ENCODE measurements around the gene PSMB9.
A peak's percentile ranks its signal among the peaks of the same experiment; 100 is the strongest.

Gene PSMB9

DNA sequence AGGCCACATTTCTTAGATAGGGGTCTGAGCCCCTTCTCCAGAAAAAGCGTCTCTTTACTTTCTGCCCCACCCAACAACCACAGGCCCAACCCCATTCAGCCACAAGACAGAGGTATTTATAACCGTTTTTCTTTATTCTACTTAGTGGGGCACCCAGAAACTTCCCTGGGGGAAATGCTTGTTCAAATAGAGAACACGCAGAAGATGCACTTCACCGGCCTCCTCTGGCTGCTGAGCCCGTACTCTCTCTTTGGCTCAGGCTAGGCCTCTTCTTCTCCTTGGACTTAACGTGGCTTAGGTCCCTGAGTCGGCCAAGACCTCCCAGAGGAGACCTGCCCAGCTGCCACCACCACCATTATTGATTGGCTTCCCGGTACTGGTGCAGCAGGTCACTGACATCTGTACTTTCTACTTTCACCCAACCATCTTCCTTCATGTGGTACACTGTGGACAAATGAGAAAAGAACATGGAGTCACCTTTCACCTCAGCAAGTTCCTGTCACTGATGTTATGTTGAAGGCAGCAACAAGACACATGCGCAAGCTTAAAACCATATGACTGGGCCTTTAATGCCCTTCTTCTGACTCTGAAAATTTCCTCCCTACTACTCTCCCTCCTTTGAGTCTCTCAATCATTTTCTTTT lies 13.3 kb upstream of the PSMB9 start:
- DNase-seq, result no peak

DNA sequence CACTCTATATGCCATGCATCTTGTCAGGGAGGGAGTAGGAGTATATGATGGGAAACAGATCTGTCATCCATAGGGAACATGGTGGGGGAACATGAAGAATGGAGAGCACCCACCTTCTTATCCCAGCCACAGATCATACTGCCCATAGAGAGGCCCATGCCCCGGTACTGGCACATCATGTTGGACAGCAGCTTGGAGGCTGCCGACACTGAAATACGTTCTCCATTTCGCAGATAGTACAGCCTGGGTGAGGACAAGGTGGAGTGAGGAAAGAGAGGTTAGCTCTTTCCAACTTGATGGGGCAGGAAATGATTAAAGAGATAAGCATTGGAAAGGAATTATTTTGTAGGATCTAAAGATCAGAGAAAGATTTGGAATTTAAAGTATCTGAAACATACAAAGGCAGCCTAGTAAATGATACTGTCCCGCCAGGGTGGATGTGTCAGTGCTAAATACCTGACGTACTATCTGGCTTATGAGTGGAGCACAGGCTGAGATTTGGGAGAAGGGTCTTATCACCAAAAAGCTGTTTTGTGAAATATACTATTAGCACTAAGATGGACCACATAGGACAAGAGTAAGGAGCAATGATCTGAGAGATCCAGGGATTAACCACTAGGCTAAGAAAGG lies 11.9 kb upstream of the PSMB9 start:
- no peak for DNase-seq

DNA sequence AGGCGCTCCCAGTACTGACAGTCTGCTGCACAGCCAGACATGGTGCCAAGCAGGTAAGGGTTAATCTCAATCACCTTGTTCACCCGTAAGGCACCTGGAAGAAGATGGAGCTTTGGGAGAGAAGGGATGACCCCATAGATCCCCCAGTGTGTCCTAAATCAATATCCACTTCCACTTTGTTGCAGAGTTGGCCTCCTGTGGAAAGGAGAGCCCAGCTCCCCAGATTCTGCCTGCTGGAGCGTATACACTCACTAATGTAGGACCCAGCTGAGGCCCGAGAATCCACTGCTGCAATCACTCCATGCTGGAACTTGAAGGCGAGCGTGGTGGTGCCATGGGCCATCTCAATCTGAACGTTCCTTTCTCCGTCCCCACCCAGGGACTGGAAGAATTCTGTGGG lies 11.3 kb upstream of the PSMB9 start:
- DNase-seq, result no peak

DNA sequence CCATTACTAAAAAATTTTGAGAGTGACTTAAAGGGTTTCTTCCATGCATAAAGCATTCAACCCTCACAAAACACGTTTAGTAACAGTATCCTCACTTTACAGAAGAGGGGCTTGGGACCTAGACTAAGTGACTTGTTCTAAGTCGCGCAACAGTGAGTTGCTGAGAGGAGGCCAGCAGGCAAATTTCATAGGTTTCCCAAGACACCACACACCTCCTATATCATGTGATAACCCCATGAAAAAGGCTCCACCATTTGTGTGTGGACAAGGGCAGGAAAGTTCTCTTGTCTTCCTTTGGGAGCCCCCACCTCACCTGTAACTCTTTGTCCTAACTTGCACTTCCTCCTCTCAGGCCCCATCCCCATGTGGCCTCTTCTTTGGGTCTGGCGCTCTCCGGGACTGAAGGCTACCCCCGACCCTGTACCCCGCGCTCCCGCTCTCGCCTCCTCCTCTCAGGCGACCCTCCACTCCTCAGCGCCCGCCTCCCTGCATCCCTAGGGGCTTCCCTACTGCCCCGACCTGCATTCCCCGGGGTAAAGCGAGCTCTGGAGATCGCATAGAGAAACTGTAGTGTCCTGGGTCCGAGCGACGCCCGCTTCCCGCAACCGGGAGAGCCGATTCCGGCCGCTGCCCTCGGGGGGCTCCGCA lies 10.5 kb upstream of the PSMB9 start:
- no peak for DNase-seq

DNA sequence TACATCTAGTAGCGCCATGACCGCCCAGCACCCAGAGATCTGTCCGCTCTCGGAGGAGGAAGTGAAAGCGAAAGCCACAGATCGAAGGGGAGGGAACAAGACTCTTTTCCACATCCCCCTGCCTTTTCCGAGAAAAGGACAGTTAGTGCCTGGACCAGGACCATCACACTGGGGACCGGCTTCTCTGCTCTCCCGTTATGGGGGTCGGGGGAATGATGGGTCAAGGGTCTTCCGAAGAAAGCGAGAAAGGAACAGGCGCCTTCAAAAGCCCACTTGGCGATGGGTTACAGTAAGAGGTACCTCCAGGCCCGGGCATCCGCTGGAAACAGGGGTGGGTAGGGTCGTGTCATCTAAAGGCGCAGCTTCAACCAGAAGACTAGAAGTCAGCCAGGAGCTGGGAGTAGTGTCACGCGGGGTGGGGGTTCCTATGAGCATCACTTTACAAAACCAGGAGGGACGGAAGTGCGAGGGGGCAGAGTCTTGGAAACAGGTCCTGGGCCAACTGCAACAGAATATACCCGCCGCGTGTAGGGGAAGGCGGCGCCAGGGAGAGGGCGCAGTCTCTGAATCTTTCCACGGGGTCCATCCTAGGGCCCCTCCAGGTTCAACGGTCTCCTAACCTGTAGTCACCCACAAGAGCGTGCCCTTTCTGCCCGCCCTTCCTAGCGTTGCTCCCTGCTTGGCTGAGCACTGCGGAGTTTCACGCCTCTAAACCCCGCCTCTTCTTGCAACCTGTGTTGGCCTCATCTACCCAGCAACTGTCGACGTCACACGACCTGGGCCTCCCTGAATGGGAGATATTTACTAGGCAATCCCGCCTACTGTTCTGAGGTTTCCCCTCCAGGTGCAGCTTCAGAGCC lies 9.8 kb upstream of the PSMB9 start, which contains the start of gene PSMB8:
Gene PSMB8, minus strand, starts transcription at position 69 of the 860 bp plus-strand sequence. Its CDS starts 51 bp downstream, at position 18.
- DNase-seq, result peak; percentile 98

DNA sequence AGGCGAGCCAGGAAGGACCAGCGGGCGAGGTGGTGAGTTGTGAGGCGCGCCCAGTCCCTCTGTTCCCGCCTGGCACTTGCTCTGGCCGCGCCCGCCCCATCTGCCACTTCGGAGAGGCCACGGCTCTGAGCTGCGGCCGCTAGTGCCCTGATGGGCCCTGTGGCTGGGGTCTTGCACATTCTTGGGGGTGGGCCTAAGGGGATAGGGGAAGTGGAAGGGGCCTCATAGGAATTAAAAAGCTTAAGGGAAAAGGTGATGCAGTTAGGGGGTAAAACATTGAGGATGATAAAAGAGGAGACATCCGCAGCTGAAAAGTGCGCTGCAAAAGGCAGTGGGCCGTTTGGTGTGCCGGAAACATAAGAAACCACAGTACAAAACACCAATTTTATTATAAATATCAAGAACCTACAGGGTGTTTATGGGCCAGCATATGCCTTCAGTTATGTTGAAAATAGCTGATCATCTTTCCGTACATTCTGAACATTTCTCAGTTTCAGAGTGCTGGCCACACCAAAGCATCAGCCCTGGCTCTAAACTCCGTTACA lies 9.1 kb upstream of the PSMB9 start:
- DNase-seq, result no peak

DNA sequence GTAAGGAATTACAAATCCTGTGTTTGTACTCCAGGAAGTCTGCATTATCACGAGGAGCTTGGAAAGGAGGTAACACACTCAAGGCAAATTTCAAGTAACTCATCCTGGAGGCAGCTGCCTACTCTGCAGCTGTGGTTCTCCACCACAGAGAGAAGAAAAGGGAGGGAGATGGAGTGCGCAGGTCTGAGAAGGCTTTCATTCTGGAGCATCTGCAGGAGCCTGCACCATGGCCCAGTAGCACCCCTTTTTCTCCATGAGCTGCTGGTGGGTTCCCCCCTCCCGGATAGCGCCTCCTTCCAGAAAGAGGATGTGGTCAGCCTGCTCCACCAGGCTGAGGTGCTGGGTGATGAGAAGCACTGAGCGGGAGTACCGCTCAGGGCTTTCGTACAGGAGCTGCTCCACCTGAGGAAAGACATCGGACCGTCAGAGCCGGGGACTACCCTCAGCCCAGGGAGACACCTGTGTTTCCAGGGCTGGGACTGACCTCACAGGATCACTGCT lies 8.6 kb upstream of the PSMB9 start:
- peak; percentile 70 for DNase-seq

DNA sequence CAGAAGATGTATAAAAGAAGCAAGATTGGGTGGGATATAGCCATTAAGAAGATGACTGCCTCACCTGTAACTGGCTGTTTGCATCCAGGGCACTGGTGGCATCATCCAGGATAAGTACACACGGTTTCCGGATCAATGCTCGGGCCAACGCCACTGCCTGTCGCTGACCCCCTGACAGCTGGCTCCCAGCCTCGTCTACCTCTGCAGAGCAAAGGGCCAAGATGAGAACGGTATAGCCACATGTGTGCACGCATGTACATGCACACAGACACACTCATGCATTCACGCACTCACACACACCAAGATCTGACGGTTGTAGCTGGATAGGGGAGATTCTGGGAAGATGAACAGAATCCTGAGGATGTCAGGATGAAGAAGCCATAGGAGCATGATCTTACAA lies 7.0 kb upstream of the PSMB9 start:
- no peak for DNase-seq

DNA sequence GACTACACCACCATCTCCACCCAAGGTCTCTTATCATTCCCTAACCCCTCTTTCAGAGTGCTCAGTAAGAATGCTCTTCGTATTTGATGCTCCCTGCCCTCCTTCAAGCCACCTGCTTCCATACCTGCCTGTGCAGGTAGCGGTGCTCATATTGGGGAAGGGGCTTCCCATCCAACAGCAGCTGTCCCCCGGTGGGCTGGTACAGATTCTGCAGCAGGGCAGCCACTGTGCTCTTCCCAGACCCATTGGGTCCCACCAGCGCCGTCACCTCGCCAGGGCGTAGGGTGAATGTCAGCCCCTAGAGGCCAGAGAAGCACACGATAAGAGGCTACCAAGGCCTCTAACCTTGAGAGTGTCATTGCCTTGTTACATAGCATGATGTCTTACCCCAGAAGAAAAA lies 6.2 kb upstream of the PSMB9 start:
- DNase-seq, result no peak

DNA sequence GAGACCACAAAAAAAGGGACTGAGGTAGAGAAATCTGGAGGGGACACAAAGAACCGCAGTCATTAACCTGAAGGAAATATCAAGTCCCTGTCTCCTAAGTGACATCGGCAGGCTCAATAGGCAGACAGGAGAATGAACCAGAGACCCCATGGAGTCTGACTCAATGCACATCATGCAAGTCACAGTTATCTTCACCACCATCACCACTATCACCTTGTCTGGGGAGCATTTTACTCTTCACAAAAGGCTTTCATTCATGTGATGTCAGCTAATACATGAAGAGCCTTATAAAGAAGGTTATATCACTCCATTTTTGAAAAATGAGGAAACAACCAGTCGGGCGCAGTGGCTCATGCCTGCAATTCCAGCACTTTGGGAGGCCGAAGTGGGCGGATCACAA lies 4.9 kb upstream of the PSMB9 start:
- no peak for DNase-seq

DNA sequence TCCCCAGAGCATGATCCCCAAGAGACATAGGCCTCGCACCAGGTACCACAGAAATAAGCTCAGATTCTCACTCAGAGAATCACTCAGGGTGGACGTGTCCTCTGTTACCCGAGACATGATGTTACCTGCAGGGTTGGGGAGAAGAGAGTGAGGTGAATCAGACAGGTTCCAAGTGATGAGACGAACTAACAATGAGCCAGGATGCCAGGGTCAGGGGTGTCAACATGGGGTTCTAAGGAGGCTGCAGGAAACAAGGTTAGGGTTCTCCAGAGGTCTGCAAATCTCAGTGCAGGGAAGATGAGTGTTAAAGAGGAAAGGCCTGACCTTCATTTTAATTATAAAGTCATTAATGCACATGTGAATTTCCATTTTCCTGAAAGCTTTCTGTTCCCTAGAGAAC lies 3.0 kb upstream of the PSMB9 start:
- DNase-seq, result no peak

DNA sequence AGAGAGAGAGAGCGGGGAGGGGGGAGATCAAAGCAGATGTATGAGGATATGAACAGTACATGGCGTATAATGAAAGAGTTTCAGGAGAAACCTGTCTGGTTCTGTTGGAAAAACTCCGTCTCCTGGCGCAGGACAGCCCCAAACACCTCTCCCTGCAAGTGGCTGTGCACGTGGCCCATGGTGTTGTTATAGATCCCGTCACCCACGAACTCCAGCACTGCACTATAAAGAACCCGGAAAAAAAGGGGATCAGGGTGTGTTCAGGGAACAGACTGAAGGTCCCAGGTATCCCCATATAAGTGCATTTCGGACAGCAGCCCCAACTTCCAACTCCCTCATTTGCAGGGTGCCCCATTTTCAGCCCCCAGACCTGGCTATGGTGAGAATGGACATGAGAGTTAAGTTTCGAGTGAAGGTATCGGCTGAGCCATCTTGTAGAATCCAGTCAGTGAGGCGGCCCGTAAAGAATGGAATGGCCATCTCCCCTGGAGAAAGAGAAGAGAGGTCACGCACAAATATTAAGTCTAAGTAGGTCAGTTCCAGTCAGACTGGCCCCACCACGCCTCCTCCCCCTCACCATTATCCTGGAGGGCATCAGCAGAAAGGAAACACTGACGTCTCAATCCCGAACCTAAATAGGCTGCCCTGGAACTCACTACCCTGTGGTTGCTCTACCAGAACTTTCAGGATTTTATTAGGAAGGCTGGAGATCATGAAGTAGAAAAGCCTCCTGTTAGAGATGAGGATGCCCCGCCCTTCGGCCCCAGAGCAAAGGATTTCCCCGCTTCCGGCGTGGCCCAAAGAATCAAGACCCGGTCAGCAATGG lies 1.8 kb upstream of the PSMB9 start:
- peak; percentile 52 for DNase-seq

DNA sequence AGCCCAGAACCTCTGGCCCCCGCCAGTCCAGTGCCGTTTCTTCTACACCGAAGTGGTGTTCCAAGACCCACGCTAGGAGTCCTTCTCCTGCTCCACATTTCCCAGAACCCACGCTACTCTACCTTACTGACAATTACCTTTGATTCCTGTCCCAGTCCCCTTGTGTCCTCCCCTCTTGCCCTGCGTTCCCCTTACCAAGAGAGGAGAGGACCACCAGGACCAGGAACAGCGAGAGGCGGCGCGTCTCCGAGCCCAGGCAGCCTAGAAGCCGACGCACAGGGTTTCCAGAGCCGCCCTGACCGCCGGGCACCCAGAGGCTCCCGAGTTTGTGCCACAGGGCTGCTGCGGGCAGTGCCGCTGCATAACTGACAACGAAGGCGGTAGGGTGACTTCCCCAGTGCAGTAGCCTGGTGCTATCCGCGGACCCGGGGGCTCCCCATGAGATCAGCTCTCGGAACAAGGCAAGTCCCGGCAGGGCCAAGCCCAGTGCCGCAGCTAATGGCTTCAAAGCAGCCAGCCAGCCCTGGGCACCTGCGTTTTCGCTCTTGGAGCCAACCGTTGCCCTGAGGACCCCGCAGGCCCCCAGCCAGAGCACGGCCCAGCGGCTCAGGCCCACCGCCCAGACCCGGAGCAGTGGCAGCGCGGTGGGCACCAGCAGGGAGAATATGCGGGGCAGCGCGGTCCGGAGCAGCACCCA lies 1.0 kb upstream of the PSMB9 start:
- DNase-seq, result peak; percentile 62

DNA sequence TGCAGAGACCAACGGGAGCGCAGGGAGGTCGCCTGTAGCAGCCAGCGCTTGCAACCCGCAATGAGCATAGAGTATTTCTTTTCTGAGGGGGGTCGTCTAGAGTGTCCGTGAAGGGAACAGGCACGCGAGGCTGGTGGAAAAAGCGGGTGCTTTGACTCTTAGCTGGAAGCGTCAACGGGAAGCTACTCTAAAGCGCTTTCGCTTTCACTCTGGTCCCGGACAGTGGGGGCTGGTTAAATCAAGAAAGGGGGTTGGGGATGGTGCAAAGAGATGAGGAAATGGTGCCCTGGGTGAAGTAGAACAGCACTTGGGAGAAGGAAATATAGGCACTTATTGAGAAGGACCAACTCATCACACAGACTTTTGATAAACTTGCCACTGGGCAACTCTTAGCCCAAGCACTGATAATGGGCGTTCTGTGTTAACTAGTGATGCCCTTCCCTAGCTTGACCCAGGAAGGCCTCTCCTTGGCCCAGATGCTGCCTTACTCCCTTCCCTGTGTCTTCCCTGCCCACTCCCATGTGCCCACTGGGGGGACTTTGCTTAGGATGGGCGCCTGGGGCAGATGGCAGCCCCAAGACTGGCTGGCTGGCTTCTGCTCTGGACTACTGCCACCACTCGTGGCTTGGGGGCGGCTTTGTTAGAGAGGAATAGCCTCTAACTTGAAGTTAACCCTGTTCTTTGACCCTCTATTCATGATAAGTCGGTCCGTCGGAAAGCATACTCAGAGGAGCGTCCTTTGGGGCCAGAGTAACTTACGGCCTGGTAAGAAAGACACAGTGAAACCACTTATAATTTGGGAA lies 585 bp downstream of the PSMB9 start:
- DNase-seq, result peak; percentile 51

DNA sequence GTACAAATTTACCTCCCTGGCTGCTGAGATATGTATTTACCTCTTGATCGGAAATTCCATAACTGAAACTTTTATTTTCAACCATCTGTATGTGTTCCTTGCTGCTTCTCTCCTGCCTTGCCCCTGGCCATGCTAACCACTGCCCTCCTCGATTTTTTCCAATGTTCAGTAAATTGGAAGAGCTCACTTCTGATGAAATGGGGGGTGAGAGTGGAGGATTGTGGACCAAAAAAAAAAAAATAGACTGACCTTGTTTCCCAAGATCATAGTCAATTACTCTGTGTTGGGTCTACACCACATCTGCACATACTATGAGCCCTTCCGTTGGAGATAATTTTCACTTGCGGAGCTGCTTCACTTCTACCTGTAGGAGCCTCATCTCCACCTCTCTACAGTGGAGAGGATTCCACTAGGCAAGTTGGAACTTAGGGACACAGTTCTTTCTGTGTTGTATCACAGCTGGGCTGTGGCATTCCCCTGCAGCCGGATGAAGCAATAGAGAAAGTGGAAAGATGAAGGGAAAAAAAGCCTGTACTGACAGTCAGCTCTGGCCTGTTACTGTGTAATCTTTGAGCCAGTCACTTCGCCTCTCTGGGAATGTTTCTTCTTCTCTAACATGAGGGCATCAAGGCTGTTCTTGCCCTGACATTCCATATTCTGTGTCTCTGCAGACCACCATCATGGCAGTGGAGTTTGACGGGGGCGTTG lies 1.6 kb downstream of the PSMB9 start:
- DNase-seq, result no peak

DNA sequence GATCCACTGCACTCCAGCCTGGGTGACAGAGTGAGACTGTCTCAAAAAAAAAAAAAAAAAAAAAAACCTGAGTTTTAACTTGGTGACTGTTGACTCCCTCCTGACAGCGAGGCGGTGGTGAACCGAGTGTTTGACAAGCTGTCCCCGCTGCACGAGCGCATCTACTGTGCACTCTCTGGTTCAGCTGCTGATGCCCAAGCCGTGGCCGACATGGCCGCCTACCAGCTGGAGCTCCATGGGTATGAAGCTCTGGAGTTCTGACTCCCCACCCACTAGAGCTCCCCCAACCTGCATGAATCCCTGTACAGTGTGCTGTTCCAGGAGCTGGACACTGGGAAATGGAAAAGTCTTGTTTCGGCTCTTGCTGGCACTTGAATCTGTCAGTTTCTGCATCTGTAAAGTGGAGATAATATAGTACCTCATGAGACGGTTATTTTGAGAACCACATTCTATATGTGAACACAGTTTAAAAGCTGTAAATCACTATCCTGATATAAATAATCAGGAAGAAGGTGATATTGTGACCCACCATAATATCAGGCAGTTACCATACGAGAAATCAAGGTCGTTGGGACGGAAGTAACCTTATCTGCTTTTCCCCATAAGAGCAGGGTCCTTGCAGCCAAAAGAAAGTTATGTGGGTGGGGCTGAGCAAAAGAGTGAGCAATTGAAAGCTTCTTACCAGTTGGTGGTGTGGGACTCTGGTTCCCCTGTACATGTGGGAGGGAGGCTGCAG lies 3.3 kb downstream of the PSMB9 start:
- no peak for DNase-seq

DNA sequence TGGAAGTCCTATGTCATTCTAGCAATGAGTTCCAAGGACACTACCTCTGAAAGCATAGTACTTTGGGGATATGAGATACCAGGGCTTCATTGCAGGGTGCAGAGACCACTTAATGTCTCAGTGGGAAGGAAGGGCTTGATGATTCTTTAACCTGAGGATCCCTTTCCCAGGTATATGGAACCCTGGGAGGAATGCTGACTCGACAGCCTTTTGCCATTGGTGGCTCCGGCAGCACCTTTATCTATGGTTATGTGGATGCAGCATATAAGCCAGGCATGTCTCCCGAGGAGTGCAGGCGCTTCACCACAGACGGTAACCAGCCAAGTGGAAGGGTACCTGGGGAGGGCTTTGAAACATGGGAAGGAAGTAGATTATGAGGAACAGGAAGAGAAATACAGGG lies 4.2 kb downstream of the PSMB9 start:
- DNase-seq, result no peak

DNA sequence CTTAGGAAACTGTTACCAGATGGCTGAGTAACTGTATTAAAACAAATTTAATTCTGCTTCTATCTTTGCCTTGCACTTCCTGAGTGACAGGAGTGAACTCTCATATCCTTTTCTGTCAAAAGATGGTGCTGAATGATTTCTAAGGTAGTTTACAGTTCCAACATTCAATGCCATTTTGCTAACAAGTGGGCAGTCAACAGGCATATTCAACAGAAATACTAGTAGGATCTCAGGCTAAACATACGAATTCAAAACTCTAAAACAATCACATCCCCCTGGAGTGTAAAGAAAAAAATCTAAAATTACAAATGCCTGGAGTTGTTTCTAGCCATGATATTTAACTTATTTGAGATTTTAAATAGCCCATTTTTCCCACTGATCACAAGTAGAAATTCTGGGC lies 6.7 kb downstream of the PSMB9 start:
- DNase-seq, result no peak

DNA sequence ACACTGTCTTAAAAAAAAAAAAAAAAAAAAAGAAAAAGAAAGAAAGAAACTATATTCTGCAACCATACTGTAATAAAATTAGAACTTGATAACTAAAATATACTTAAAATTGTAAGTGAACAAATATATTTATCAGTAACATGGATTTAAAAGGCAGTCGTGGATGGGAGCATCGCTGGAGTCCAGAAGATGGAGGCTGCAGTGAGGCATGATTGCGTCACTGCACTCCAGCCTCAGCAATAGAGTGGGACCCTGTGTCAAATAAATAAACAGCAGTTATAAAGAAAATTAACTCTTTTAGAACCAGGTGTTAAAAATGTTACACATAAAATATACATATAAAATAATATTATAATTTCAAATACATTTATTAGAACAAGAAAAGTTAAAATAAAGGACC lies 8.7 kb downstream of the PSMB9 start:
- no peak for DNase-seq

All from CD4-positive, alpha-beta T cell treated with Interferon gamma for 1 hour (primary cell).